ENCODE measurements around the gene KLF13.

GRCh38 chr15:31327669-31328427, 1.2 kb downstream of the KLF13 start:
- no peak for TF ChIP-seq CTCF (IDR thresholded peaks at IDR 0.05; ENCODE audit: low read length)
- TF ChIP-seq EZH2 (optimal IDR thresholded peaks at IDR 0.05; ENCODE audit: low read depth, low read length), result no peak
- no peak for TF ChIP-seq EZH2phosphoT487 (IDR thresholded peaks at IDR 0.05; ENCODE audit: low read length)
